ENCODE results near the gene C12orf42.

- no peak for TF ChIP-seq CTCF (conservative IDR thresholded peaks at IDR 0.05)
- TF ChIP-seq EZH2 (IDR thresholded peaks at IDR 0.05; ENCODE audit: low read depth) = no peak
Observed at GRCh38 chr12:103542078-103542477, 46.3 kb upstream of the C12orf42 start.
